Peyer's patch (tissue), 4 donors: ENCODE data around the gene NIN.

Experiments used
- CTCF ChIP-seq, 6 experiments: fragments of 450-650 bp in 4 of 6; fragments of 200-600 bp in 2 of 6; sonication (generic) in 1 of 6; IDR thresholded peaks; one replicate each; pipeline ENCODE4 v1.5.1; 2017 to 2019; ENCODE audit warnings: antibody characterized with exemption in 6 of 6, mild to moderate bottlenecking in 3 of 6, moderate library complexity in 1 of 6
- POLR2A ChIP-seq, 2 donors: fragments of 450-650 bp; IDR thresholded peaks; one replicate each; pipeline ENCODE4 v1.5.1; 2017; ENCODE audit warnings: antibody characterized with exemption in 2 of 2, mild to moderate bottlenecking in 2 of 2, moderate library complexity in 2 of 2

- TF ChIP-seq POLR2A (IDR thresholded peaks at IDR 0.05) (no peak), CTCF (IDR thresholded peaks at IDR 0.05) (no peak)
Observed at GRCh38 chr14:50826681-50827080, 4.3 kb downstream of the NIN start.
